IPS DF 19.7 (cell line): ENCODE measurements around the gene CDH26.

Experiments
- DNase-seq: peaks from one replicate; pipeline ENCODE4 v3.0.0-alpha.2; 2013; ENCODE audit warnings: low read depth, low spot score

CDH26 gene

GRCh38 chr20:59985164-59985563 lies 26.9 kb downstream of the CDH26 start:
- DNase-seq: no peak

GRCh38 chr20:59985864-59986263 lies 27.6 kb downstream of the CDH26 start:
- no peak for DNase-seq

DNA sequence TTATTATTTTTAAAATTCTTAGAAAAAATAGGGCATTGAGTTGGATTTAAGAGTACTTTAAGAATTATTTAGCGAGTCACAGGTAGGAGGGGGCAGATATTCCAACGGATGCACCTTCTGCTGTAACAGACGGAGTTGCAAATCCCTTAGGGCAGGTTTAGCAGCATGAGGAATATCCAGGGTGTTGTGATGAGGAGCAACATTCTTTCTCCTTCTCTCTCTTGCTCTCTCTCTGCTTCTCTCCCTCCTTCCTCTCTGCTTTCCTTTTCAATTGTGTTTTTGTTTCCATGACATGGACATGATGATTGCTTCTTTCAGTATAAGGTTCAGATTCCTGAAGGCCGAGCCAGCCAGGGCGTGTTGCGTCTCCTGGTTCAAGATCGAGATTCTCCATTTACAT lies 28.9 kb downstream of the CDH26 start:
- DNase-seq: no peak

- DNase-seq: no peak
Measured at GRCh38 chr20:59988141-59988540, 29.9 kb downstream of the CDH26 start.

GRCh38 chr20:59992526-59993084 lies 34.4 kb downstream of the CDH26 start:
- DNase-seq: no peak

GRCh38 chr20:59993736-59994430 lies 35.7 kb downstream of the CDH26 start:
- DNase-seq: no peak

DNA sequence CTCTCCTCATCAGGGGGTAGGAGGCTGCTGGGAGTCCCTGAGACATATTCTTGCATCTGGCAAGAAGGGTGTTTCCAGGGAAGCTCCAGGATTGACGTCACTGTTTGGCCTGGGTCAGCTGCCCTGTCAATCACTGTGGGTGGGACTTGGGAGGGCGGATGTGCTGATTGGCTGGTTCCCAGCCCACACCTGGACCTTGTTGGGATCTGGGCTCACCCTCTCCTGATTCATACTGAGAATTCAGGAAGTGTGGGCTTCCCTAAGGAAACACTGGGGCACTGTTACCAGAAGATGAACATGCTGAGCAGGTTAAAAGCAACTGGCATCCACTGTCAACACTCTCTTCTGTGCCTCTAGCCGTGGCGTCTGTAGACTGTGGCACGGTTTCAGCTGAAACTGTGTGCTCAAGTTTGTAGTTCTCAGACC lies 36.5 kb downstream of the CDH26 start:
- peak; percentile 79 for DNase-seq

DNA sequence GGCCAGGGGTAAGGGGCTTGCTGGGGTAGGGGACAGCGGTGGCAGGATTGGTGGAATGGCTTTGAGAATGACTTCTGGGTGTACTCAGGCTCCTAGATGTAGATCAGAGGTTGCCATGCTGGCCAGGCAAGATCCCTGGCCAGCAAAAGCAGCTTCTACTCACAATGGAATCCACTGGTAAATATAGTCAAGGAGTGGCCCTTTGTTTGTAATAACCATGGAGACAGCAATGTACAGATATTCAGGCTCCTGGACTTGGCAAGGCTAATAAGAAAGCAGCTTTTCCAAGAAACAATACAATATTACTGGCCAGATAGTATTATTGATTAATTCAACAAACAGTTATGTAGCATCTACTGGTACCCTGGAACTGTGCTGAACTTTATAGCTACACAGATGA lies 37.9 kb downstream of the CDH26 start:
- no peak for DNase-seq

DNA sequence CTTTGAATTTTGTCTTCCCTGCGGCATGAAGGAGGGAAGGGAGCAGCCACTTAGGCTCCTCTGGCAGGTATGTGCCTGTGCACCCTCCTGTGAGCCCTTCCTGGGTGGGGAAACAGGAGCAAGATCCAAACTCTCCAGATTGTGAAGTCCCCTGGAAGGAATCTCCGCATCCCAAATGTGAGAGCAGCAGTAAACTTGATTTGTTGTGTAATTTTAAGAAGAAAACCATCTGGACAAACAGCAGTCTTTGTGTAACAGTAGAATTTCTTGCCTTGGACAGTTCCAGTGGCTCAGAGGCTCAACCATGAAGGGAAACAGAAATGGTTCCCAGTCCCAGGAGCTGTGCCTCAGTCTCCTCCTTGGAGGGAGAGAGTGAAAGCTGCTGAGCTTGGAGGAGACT lies 39.7 kb downstream of the CDH26 start:
- no peak for DNase-seq

DNA sequence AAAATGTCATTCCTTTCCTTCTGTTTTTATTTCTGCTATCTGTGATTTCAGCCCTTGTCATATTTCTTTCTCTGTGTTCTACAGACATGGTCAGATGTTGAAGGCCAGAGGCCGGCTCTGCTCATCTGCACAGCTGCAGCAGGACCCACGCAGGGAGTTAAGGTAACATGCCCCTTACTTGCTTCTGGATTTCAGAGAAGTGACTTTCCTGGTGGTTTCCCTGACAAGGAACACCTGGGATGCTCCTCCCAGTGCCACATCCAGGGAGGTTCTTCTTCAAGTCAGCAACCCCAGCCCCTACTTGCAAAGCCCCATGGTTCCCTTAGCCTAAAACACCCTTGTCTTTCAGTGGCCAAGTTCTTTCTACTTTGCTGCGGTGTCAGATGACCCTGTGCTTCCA lies 41.3 kb downstream of the CDH26 start:
- no peak for DNase-seq

DNA sequence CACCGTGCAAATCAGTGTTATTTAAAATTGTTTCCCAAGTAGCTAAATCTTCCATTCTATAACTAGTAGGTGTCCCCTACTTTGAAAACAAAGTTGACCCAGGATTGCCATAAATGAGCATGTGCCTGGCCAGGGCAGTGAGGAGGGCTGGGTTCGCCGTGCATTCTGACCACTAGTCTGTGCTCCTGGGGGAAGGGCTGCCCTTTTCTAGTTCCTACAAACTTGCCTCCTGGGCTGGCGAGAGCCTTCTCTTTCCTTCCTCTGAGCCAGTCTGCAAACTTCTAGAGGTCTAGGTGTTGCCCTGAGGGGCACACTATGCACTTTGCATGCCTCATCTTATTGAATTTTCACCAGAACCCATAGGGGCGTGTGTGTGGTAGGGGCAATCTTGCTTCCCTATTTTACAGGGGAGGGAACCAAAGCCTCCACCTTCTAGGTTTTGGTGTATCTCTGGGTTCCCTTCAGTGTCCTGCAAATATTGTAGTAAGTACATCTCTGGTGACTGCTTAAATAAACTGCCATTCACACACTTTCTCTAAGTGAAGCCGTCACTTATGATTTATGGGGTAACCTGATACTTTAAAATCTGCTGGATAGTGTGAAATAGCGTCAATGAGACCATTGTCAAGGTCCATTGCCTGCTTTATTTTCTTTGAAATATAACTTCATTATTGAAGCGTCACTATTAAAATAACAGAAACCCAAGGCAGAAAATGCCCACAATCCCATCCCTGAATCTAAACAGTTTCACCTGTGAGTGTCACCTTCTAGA lies 42.2 kb downstream of the CDH26 start:
- no peak for DNase-seq

- DNase-seq: no peak
Measured at GRCh38 chr20:60001108-60001507, 42.9 kb downstream of the CDH26 start.

DNA sequence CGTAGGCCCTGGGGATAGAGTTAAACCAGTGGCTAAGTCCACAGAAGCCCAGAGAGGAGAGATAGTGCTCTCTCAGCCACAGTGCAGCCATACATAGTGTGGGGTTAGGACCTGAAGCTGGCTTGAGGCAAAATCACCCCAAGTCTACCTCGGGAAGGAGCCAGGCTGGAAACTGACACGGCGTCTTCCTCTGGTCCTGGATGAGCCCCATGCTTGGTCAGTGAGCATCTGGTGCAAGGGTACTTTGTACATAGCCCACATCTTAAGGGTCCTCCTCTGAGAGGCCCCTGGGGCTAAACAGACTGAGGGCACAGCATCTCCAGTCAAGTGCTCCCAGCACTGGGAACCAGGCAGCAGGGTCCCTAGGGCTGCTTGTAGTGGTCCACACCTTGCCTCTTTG lies 45.6 kb downstream of the CDH26 start:
- no peak for DNase-seq

- no peak for DNase-seq
Measured at GRCh38 chr20:60006261-60006660, 48.0 kb downstream of the CDH26 start.

GRCh38 chr20:60007464-60007863 lies 49.2 kb downstream of the CDH26 start:
- DNase-seq: no peak

DNA sequence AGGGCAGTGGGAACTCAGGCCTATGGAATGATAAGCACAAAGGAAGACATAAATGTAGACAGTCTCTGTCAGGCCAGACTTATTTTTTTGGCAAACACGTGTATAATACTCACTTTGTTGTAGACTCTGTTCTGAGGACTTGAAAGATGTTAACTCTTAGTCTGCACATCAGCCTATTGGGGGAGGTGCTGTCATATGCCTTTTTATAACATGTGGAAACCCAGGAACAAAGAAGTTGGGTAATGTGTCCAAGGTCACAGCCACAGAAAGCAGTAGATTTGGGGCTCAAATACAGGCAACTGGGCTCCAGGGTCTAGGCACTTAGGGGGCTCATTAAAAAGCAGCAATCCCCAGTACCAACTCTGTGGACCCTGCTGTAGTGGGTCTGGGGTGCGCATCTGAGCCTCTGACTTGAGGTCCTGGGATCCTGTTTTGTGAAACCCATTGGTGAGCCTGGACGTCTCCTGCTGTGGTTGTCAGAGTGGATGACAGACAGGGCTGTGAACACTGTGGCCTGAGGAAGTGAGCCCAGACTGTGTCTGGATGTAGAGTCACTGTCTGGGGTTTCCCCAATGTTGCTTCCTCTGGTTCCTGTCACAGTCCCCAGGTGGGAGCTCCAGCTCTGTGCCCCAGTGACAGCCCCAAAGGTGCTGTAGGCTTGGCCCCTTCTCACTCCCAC lies 50.0 kb downstream of the CDH26 start:
- no peak for DNase-seq

DNA sequence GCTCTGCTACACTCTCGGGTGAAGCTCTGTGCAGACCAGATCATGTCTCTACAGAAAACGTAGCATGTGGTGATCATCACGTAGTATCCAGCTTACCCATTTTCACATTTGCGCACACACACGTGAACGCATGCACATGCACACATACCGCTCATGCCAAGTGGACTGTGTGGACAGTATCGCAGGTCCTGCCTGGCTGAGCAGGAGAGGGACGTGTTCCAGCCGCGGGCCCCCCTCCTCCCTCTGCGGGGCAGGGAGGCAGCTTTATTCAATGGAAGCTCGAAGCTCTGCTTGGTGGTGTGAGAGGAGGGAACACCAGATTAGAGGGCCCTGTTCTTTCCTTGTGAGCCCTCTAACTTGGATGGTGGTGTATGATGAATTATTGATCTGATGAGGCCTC lies 51.1 kb downstream of the CDH26 start:
- no peak for DNase-seq

DNA sequence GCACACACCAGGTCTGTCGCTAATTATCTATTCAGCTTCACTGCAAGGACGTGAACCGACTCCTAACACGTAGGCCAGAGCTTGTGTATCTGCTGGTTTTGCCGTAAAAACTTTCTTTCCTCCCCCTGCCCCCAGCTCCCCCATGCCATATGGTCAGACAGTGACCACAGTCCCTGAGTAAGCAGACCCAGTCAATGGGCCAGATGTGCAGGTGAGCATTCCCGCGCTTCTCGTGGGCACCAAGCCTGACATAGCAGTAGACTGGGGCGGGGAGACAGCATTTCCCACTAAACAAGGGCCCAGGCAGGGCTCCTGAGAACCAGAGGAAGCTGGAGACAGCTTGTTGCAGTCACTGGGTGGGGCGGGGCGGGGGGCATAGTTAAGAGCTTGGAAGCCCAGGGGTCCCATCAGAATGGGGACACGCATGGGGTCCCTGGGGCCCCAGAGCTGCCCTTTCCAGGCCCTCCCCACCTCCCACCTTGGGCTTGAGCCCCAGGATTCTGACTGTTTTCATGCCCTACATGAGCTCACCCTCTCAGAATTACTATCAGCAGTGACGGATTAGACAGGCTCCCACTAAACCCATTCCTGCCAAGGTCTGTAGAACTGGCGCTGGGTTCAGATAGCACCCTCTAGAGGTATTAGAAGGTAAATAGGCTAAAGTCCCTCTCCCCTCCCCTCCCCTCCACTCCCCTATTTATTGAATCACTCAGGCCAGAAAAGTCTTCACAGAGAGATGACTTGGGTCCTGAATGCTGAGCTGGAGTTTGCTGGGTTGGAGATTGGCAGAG lies 51.8 kb downstream of the CDH26 start:
- peak; percentile 25 for DNase-seq

DNA sequence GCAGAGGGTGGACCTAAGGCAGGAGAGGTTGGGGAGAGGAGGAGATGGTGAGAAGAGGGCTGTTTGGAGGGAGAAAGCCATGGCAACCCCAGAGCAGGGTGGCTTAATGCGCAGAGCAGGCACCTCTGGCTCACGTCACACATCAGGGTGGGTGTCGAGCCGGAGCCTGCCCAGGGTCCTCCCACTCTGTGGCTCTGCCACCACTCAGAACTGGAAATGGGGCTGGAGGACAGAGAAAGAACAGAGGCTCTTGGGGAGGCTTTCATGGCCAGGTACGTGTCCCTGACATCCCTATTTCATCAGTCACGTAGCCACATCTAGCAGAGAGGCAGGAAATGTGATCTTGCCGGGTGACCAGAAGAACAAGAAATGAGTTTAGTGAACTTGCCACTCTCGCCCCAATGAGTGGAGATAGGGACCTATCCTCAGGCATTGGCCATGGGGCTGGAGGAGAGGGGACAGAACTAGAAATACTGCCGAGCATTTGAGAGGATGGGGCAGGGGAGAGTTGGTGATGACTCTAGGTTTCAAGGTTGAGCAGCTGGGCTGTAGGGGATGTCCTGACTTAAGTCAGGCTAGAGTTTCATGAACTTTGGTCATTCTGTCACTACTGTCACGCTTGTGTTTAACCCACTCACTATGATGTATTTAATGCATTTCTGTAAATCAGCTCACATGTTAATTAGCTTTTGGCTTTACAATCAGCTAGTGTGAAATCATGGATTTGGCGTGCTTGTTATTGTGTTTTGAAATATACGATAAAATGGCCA lies 52.7 kb downstream of the CDH26 start:
- DNase-seq: no peak

DNA sequence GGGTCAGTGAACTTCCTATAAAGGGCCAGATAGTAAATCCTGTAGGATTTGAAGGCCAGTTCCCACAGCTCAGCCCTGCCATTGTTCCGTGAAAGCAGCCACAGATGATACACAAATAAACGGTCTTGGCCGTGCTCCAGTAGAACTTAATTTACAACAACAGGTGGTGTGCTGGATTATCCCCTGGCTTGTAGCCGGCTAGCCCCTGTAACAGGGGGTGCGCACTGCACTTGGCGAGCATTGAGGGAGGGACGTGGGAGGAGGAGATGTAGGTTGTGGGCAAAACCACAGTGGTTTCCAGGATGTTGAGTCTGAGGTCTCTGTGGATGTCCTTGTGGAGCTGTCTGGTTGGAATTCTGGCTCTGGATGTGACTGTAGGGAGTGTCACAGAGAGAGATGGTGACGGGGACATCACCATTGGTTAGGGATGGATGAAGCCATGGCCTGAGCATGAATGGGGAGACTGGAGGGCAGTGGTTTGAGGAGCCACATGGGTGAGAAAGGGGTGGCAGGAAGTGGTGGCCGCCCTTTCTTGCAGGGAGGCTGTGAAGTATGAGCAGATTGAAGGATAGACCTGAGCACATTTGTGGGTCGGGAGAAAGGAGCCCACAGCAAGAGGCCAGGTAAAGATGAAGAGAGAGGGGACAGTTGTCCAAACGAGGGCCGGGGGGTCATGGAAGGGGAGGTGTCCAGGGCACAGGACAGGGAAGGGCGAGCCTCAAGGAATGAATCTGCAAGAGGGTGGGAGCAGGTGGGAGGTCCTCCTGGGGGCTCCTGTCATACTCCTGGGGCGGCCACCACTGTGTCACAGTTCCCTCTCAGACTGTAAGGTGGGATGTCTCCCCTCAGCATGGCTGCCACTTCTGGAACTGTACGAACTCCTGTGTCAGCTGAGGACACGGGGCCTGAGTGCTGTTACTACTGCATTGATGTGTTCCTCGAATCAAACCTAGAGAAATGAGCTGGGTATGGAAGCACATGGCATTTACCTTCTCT lies 53.6 kb downstream of the CDH26 start:
- DNase-seq: no peak
